DND-41 (cell line): ENCODE measurements around the gene KIF1C.

Source experiments
- ATAC-seq: fragments of 200-7000 bp; cut with Tn5 transposase; 3 replicates; pipeline ENCODE4 v1.9.1; 2021; ENCODE audit warnings: low read depth; ENCODE audit not compliant: insufficient read depth
- DNase-seq: peaks from one replicate; pipeline ENCODE4 v3.0.0-alpha.2; 2020
- H2AFZ ChIP-seq: 2 replicates; pipeline ENCODE4 v1.6.0; 2012; ENCODE audit warnings: low read depth, low read length
- H3K27ac ChIP-seq: 2 replicates; pipeline ENCODE4 v1.5.1; 2012; ENCODE audit warnings: low read length, inconsistent platforms
- H3K27me3 ChIP-seq: fragments of 200-600 bp; sonication (generic); 2 replicates; pipeline ENCODE4 v1.6.0; 2012; ENCODE audit warnings: low read length, mild to moderate bottlenecking, inconsistent platforms; ENCODE audit not compliant: insufficient read depth, poor library complexity
- H3K36me3 ChIP-seq: 2 replicates; pipeline ENCODE4 v1.5.1; 2012; ENCODE audit warnings: low read length, inconsistent platforms; ENCODE audit not compliant: insufficient read depth
- H3K4me1 ChIP-seq: 2 replicates; pipeline ENCODE4 v1.5.1; 2012; ENCODE audit warnings: mild to moderate bottlenecking, low read length; ENCODE audit not compliant: insufficient read depth
- H3K4me2 ChIP-seq: 2 replicates; pipeline ENCODE4 v1.6.0; 2012; ENCODE audit warnings: mild to moderate bottlenecking, moderate library complexity, low read length, inconsistent platforms; ENCODE audit not compliant: insufficient read depth
- H3K4me3 ChIP-seq, 2 experiments: fragments of 200-600 bp in 1 of 2; shearing (Covaris generic) in 1 of 2; 2 replicates each; pipeline ENCODE4 v1.5.1; 2012 to 2016; ENCODE audit warnings: inconsistent platforms in 2 of 2, low read length in 2 of 2, mild to moderate bottlenecking in 2 of 2, low read depth in 1 of 2, moderate library complexity in 1 of 2
- H3K79me2 ChIP-seq: 2 replicates; pipeline ENCODE4 v1.6.0; 2012; ENCODE audit warnings: low read length, inconsistent platforms; ENCODE audit not compliant: insufficient read depth
- H3K9ac ChIP-seq: 2 replicates; pipeline ENCODE4 v1.6.0; 2012; ENCODE audit warnings: low read depth, mild to moderate bottlenecking, inconsistent platforms, low read length, moderate library complexity
- H3K9me3 ChIP-seq: 2 replicates; pipeline ENCODE4 v1.5.1; 2012; ENCODE audit warnings: low read length, moderate library complexity, mild to moderate bottlenecking, inconsistent platforms; ENCODE audit not compliant: insufficient read depth, severe bottlenecking
- H4K20me1 ChIP-seq: 2 replicates; pipeline ENCODE4 v1.6.0; 2012; ENCODE audit warnings: low read length; ENCODE audit not compliant: insufficient read depth
- CTCF ChIP-seq: IDR thresholded peaks from 2 replicates; pipeline ENCODE4 v1.5.1; 2012; ENCODE audit warnings: borderline replicate concordance, low read length, moderate library complexity, mild to moderate bottlenecking; ENCODE audit not compliant: poor library complexity, severe bottlenecking; ENCODE audit errors: extremely low read depth
- EZH2 ChIP-seq: IDR thresholded peaks from 3 replicates; pipeline ENCODE4 v1.6.1; 2012; ENCODE audit warnings: borderline replicate concordance, low read depth, mild to moderate bottlenecking, moderate library complexity, low read length, inconsistent platforms; ENCODE audit not compliant: severe bottlenecking

KIF1C gene

GRCh38 chr17:4956493-4957061 is 41.2 kb upstream of the KIF1C start:
- Histone ChIP-seq H3K4me3 (no peak overlapping the region), H4K20me1 (no peaks in the 10 kb centered on the region), H2AFZ (no peak overlapping the region), H3K79me2 (no peaks in the 10 kb centered on the region), H3K27ac (no peak overlapping the region), H3K9me3 (no peaks in the 10 kb centered on the region), H3K36me3 (peaks cover 19% of the 10 kb centered on the region), H3K4me2 (no peak overlapping the region), H3K27me3 (no peaks in the 10 kb centered on the region), H3K9ac (no peak overlapping the region), H3K4me1 (no peaks in the 10 kb centered on the region; the same call in 1 of the 2 replicates)
- DNase-seq (no peak), ATAC-seq (0 out of 3 replicates have a peak, but pooled peaks have one; percentile 11)
- TF ChIP-seq EZH2 (no peak), CTCF (peak; percentile 33)

GRCh38 chr17:4958102-4958501 is 39.6 kb upstream of the KIF1C start:
- H3K36me3 ChIP-seq, result peaks cover 19% of the 10 kb centered on the region
- H3K4me1 ChIP-seq, result no peaks in the 10 kb centered on the region

DNA sequence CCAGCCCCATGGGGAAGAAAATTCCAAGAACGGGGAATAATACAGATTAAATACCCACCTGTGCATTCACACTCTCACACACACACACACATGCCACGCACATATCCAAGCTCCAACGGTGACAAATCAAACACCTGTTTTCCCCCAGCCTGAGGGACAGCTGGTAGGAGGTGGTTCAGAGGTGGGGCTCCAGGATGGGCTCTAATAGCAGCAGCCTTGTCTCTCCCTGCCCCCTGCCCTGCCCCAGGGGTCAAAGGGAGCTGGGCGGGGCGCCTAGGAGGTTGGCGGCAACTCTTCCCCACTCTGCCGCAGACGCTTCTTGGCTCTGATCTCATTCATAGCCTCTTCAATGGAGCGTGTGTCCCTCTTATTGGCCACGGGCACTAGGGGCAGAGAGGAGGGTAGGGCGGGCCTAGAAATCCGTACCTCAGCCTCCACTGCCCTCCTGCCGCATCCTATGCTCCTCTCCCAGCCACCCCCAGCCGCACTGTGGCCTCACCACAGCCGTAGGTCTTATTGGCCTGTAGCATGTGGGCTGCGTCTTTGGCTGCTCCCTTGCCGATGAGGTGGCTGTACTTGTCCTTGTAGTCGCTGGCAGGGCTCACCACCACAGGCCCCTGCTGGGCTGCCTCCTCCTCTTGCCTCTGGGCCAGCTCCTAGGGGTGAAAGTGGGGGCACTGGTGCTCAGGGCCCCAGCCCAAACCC is 38.3 kb upstream of the KIF1C start:
- no peak overlapping the region for H3K4me3 ChIP-seq
- ATAC-seq, result no peak
- H3K79me2 ChIP-seq, result 0 out of 2 replicates have a peak, but pooled peaks cover 3% of the 10 kb centered on the region
- no peak overlapping the region for H3K27ac ChIP-seq
- no peak for DNase-seq
- TF ChIP-seq CTCF (no peak), EZH2 (no peak)
- H2AFZ ChIP-seq, result no peak overlapping the region
- no peak overlapping the region for H3K9ac ChIP-seq
- H4K20me1 ChIP-seq, result no peaks in the 10 kb centered on the region
- H3K9me3 ChIP-seq, result no peaks in the 10 kb centered on the region
- peaks cover 19% of the 10 kb centered on the region for H3K36me3 ChIP-seq
- H3K4me1 ChIP-seq, result no peaks in the 10 kb centered on the region
- H3K4me2 ChIP-seq, result no peak overlapping the region
- H3K27me3 ChIP-seq, result no peaks in the 10 kb centered on the region

More at GRCh38 chr17:4958102-4958501, 39.6 kb upstream of the KIF1C start:
- Histone ChIP-seq H3K27ac (no peak overlapping the region), H3K27me3 (no peaks in the 10 kb centered on the region), H2AFZ (no peak overlapping the region), H3K9ac (no peak overlapping the region), H3K4me2 (no peak overlapping the region), H3K4me3 (no peak overlapping the region), H4K20me1 (no peaks in the 10 kb centered on the region), H3K79me2 (no peaks in the 10 kb centered on the region), H3K9me3 (no peaks in the 10 kb centered on the region)
- ATAC-seq (no peak), DNase-seq (no peak)
- TF ChIP-seq EZH2 (no peak), CTCF (no peak)
